ENCODE data around the gene CD70.
A peak's percentile ranks its signal among the peaks of the same experiment; 100 is the strongest.
"Not testable (repeated sequence)": the region's sequence is repeated elsewhere in the genome, so short reads cannot be mapped to it uniquely, and the experiment has no call there.

Gene CD70

DNA sequence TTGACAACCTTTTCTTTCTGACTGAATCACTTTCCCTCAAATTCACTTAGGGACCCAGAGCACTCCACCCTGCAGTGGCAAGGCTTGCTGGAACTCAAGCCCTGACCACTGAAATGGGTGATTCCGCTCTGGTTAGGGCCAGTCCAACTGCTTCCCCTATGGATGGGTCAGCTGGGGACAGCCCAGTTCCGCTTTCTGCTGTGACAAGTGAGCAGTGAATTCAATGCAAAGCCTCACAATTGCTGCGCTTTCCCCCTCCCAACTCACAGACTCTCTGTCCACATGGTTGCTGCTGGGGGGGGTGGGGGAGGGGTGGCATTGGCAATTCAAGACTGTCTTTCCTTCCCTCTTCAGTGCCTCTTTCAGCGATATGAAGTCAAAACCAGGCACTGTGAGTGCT is 18.7 kb downstream of the CD70 start:
- no peak for DNase-seq (ENCODE audit: low read depth in 3 of 3, low spot score in 1 of 3)

DNA sequence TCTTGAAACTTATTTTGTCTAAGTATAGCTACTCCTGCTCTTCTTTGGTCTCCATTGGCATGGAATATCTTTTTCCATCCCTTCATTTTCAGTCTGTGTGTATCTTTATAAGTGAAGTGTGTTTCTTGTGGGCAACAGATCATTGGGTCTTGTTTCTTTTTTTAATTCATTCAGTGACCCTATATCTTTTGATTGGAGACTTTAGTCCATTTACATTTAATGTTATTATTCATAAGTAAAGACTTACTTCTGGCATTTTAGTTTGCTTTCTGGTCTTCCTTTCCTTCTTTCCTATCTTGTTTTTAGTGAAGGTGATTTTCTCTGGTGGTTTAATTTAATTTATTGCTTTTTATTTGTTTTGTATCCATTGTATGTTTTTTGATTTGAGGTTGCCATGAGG is 19.8 kb downstream of the CD70 start:
- no peak for DNase-seq (ENCODE audit: low read depth in 3 of 3, low spot score in 1 of 3)

DNA sequence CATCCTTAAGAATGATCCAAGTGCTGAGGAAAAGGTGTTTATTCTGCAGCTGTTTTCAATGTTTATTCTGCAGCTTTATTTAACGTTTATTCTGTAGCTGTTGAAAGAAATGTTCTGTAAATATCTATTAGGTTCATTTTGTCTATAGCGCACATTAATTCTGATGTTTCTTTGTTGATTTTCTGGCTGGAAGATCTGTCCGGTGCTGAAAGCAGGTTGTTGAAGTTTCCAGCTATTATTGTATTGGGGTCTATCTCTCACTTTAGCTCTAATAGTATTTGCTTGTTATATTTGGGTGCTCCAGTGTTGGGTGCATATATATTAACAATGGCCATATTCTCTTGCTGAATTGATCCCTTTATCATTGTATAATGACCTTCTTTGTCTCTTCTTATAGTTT is 20.2 kb downstream of the CD70 start:
- no peak for DNase-seq (ENCODE audit: low read depth in 3 of 3, low spot score in 1 of 3)

DNA sequence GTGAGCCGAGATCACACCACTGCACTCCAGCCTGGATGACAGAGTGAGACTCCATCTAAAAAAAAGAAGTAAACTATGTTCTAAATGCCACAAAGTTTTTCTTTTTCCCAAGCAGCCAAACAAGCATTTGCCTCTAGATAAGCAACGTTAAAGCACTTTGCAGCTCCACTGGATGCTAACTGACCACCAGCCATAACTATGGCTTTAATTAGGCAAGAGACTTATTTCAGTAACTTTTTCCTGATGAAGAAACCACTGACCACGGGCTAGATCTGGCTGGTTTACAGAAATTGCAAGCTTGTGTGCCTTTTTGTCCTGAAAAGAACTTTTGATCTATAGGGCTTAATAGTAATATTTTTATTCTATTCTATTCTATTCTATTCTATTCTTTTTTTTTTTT is 22.1 kb downstream of the CD70 start:
- DNase-seq (ENCODE audit: low read depth in 3 of 3, low spot score in 1 of 3), result no peak

DNA sequence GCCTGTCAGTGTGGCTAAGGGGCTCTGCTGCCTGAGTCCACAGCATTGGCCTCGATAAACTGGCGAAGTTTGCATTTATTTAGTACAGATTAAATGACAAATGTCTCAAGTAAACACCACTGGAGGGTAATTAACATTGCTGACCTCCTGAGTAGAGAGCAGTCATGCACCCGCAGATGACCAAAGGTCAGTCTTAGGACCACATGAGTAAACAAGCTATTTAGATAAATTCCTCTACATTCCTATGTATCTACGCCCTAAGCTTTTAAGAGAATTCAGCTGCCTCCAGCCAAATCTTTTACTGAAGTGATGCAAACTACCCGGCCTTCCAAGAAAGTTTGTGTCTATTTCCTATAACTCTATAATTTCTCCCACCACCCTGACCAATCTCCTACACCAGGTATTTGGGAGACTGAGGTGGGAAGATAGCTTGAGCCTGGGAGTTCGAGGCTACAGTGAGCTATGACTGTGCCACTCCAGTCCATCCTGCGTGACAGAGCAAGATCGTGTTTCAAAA is 22.9 kb downstream of the CD70 start:
- DNase-seq (ENCODE audit: low read depth in 3 of 3, low spot score in 1 of 3), result no peak

DNA sequence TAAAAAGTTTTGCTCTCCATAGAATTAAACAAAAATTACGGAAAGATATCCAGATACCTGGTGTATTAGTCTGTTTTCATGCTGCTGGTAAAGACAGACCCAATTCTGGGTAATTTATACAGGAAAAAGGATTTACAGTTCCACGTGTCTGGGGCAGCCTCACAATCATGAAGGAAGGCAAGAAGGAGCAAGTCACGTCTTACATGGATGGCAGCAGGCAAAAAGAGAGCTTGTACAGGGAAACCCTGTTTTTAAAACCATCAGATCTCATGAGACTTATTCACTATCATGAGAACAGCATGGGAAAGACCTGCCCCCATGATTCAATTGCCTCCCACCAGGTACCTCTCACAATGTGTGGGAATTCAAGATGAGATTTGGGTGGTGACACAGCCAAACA is 24.2 kb downstream of the CD70 start:
- DNase-seq (ENCODE audit: low read depth in 3 of 3, low spot score in 1 of 3), result not testable (repeated sequence)

DNA sequence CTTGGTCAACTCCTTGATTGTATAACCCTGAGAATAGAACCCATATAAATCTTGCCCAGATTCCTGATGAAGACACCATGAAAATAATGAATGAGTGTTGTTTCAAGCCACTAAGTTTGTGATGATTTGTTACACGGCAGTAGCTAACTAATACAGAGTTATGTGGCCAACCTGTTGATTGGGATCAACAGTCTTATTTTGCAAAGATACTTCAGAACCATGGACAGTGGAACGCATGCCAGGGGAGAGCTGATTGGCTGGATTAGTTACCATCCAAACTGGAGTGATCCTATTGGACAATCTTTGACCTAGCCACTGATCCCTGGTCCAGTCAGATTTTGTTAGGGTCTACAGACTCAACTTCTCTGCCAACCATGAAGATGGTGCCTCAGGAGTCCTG is 26.6 kb downstream of the CD70 start:
- DNase-seq (ENCODE audit: low read depth in 3 of 3, low spot score in 1 of 3), result no peak

DNA sequence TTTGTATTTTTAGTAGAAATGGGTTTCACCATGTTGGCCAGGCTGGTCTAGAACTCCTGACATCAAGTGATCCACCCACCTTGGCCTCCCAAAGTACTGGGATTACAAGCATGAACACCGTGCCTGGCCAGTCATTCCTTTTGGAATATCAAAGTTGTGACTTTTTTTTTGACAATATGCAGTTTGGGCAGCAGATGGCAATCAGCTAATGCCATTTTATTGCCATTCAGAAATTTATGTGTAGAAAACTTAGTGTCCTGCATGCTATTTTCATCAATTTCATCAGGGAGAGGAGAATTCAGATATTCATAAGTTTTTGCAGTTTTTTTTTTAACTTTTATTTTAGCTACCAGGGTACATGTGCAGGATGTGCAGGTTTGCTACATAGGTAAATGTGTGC is 28.5 kb downstream of the CD70 start:
- DNase-seq (ENCODE audit: low read depth in 3 of 3, low spot score in 1 of 3), result not testable (repeated sequence)

DNA sequence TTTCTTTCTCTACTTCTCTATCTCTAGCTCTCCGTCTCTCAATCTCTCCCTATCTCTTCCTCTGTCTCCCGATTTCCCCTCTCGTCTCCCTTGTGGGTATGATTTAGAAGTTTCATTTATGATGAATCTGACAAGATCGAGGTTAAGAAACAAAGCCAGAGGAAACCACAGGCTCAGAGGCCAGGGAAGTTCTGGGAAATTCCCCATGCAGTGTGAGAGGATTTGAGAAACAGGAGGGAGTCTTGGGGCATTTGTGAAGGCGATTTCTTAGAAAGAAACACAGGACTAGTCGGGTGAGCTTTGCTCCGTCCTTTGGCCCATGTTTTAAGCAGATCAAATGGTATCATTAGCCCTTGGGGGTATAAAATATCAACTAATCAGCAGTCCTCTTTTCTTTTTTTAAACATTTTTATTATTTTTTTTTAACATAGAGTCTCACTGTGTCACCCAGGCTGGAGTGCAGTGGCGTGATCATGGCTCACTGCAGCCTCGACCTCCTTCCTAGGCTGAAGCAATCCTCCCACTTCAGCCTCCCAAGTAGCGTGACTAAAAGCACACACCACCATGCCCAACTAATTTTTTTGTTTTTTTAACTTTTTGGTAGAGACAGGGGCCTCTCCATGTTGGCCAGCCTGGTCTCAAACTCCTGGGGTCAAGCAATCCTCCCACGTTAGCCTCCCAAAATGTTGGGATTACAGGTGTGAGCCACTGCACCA is 34.3 kb downstream of the CD70 start:
- DNase-seq (ENCODE audit: low read depth in 3 of 3, low spot score in 1 of 3), result no peak

DNA sequence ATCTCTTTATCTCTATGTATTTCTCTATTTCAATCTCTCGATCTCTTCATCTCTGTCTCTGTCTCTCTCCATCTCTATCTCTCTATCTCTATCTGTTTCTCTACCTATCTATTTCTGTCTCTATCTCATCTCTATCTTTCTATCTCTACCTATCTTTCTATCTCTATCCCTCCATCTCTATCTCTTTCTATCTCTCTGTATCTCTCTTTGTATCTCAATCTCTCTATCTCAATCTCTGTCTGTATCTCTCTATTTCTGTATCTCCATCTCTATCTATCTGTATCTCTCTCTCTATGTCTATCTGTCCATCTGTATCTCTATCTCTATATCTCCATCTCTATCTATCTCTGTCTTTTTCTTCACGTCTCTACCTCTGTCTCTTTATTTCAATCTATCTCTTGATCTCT is 34.9 kb downstream of the CD70 start:
- DNase-seq (ENCODE audit: low read depth in 3 of 3, low spot score in 1 of 3), result no peak

DNA sequence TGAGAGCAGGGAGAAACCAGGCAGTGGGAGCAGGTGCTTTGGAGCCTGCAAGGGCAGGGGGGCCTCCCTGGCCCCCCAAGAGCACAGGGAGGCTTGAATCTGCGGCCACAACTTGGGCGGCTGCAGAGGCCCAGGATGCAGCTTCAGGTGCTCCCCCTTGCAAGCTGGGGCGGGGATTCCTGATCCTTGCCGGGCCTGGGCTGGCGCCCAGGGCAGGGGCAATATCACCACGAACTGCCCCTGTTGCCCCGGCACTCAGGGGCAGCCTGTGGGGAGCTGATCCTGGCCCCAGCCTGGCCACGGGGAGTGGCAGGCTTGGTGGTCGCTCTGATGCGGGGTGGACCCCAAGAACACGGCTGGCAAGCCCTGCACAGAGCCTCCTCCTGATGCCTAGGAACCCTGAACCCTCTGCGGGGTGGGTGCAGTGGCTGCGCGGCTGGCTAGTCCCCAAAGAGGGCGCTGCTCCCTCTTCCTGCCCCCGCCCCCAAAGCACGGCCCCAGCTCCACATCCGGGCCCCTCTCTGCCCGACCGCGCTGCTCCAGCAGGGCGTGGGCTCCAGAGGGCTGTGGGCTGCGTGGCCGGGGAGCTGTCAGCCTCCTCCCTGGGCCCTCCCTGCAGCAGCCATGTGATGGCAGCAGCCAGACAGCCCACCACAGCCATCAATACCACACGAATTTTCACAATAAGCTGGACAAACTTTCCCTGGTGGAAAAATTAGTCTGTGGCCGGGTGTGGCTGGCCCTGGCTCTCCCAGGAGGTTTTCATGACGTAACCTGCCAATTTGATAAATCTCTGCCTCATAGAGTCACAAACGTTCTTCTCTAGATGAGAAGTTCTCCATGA is 39.1 kb downstream of the CD70 start:
- DNase-seq (ENCODE audit: low read depth in 3 of 3, low spot score in 1 of 3), result peak in 1 of 3 donors; percentile 20

DNA sequence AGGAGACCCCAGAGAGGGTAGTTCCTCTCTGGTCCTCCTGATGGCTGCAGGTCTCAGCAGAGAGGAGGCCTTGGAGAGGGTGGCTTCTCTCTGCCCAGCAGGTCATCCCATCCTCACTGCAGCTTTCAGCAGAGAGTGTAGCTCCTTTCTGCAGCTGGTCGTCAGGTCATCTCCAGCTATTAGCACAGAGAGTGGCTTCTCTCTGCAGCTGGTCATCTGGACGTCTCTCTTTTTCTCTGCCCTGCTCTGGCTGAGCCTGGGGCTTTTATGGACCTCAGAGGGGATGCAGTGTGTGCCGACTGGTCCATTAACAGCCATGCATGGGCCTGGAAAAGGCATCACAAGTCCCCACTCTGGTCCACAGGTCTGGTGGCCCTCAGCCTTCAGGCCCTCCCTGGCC is 39.9 kb downstream of the CD70 start:
- no peak for DNase-seq (ENCODE audit: low read depth in 3 of 3, low spot score in 1 of 3)

DNA sequence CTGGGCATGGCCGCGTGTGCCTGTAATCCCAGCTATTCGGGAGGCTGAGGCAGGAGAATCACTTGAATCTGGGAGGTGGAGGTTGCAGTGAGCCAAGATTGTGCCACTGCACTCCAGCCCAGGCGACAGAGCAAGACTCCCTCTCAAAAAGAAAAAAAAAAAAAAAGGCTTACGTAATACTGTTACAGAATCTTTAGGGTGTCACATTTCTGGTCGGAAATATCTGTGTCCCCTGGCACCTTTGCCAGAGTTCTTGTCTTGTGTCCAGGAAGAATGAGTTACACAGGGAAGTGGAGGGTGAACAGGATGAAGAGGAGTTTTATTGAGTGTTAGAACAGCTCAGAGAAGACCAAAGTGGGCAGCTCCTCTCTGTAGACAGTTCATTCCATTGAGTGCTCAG is 40.3 kb downstream of the CD70 start:
- DNase-seq (ENCODE audit: low read depth in 3 of 3, low spot score in 1 of 3), result not testable (repeated sequence)

DNA sequence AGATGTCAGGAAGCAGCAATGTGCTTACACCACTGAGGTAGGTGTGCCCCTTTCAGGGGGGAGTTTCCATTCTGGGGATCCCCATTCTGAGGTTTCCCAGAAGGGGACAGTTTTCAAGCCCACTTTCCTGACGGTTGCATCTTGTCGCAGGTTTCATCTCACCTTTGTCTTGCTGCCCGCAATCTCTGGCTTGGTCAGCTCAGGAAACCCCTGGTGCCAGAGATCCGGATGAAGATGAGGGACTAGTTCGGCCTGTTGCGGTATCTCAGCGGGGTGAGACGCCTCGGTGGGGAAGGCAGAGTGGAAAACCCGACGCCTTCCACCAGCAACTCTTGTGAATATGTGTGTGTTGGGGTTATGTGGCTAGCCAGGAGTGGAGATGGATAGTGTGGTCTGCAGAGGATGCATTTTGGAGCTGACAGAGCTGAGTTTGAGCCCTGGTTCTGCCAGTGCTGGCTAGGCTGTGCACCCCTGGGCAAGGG is 47.0 kb downstream of the CD70 start:
- DNase-seq (ENCODE audit: low read depth in 3 of 3, low spot score in 1 of 3), result no peak

DNA sequence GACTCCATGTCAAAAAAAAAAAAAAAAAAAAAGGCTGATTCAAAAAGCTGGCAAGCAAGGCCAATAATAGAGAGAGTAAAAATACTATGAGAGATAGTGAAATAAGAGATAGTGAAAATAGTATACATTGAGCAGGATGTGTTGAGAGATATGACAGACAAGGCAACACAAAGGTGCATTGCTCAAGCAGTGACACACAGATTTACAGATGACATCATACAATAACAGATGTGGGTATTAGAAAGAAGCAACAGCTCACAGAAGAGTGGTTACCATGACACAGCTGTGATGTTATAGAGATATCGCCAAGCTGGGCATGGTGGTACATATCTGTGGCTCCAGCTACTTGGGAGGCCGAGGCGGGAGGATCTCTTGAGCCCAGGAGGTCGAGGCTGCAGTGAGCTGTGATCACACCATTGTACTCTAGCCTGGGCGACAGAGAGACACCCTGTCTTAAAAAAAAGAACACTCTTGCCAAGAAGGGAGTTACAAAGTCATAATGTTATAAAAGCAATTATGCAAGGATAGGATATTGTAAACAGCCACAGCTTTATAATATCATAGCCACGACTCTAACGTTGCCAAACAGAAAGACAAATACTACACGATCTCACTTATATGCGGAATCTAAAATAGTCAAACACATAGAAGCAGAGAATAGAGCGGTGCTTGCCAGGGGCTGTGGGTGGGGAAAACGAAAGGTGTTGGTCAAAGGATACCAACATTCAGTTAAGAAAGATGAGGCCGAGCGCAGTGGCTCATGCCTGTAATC is 49.8 kb downstream of the CD70 start:
- no peak for DNase-seq (ENCODE audit: low read depth in 3 of 3, low spot score in 1 of 3)

DNA sequence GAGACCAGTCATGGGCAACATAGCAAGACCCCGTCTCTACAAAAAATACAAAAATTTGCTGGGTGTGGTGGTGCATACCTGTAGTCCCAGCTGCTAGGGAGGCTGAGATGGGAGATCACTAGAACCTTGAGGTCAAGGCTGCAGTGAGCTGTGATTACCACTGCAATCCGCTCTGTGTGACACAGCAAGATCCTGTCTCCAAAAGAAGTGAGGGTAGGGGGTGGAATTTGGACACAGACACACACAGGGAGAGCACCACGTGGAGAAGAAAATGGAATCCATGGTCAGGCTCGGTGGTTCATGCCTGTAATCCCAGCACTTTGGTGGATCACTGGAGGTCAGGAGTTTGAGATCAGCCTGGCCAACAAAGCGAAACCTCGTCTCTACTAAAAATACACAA is 51.4 kb downstream of the CD70 start:
- DNase-seq (ENCODE audit: low read depth in 3 of 3, low spot score in 1 of 3), result no peak
